Measurements from ENCODE around the gene CAPN11.

Gene CAPN11

DNA sequence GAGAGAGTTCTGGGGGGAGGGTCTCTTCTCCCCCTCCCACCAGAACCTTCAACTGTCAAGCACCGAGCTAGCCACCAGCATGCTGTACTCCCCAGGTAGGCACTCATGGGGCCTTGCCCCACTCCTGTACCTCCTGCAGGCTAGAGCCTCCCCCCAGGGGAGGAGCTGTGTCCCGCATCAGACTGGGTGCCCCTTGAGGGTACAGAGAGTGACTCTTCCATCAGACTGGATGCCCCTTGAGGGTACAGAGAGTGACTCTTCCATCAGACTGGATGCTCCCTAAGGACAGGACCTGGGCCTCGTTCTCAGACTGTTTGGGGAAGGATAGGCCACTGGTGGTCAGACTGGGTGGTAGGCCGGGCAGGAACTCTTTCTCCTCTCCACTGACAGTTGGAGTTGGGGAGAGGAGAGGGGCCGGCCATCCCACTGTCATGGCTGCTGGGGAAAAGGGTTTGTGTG is at the start of gene CAPN11:
CAPN11 (plus strand) TSS at position 51 of the 459 bp plus-strand sequence; CDS start at position 80, 29 bp downstream.
- DNase-seq, result no peak

DNA sequence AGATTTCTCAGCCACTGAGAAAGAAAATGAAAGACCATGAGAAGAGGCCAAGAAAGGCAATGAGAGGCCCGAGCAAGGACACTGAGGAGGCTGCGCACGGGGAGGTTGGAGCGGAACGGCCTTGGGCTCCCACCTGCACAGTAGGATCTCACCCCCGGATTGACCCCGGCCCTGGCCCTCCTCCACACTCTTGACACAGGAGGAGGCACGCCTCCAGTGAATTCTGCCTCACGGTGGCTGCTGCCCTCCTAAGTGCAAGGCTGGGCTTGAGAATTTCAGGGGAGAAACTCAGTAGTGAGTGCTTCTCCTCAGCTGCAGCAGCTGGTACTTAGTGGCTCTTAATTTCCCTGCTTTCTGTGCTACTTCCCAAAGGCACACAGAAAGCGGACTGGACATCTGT is 49.4 kb upstream of the CAPN11 start:
- DNase-seq, result no peak

DNA sequence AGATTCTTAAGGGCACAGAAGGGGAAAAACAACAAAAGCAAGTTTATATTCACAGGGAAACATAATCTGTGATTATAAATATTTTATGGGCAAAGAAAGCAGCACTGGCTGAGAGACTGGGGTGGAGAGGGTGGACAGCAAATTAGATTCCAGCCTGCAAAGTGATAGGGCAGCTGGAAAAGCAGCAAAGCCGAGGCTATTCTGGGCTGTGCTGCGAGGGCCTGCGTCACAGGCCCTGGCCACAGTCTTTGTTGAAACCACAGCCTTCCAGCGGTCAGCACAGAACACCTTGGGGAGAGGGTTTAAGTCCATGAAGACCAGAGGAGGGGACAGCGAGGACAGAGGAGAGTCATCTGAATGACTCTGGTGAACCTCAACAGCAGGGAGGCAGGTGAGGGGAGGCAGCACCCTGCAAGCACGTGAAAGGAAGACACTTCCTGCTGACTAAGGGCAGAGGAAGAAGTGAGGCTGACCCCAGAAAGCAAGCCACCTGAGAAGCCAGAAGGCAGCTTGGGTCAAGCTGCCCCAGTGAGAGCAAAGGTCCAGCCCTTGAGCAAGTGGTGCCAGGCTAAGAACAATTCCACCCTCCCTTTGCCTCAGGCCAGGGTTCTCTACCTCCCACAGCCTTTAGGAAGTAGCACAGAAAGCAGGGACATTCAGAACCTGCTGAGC is 48.5 kb upstream of the CAPN11 start:
- DNase-seq, result no peak

DNA sequence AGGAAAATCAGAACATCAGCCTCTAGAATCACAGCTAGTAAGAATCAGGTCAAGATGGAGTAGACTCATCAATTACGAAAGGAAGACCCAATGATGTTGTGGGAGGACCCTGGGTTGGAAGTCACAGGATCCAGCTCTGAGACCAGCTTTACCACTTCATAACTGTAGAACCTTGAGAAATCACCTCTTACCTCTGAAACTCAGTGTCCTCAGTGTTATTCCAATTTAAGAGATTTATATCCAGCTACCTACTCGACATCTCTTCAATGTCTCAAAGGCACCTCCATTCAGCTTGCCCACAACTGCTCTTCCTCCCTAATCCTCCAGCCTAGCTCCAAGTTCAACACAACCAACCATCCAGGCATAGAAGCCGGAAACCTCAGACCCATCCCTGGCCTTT is 47.7 kb upstream of the CAPN11 start:
- no peak for DNase-seq

DNA sequence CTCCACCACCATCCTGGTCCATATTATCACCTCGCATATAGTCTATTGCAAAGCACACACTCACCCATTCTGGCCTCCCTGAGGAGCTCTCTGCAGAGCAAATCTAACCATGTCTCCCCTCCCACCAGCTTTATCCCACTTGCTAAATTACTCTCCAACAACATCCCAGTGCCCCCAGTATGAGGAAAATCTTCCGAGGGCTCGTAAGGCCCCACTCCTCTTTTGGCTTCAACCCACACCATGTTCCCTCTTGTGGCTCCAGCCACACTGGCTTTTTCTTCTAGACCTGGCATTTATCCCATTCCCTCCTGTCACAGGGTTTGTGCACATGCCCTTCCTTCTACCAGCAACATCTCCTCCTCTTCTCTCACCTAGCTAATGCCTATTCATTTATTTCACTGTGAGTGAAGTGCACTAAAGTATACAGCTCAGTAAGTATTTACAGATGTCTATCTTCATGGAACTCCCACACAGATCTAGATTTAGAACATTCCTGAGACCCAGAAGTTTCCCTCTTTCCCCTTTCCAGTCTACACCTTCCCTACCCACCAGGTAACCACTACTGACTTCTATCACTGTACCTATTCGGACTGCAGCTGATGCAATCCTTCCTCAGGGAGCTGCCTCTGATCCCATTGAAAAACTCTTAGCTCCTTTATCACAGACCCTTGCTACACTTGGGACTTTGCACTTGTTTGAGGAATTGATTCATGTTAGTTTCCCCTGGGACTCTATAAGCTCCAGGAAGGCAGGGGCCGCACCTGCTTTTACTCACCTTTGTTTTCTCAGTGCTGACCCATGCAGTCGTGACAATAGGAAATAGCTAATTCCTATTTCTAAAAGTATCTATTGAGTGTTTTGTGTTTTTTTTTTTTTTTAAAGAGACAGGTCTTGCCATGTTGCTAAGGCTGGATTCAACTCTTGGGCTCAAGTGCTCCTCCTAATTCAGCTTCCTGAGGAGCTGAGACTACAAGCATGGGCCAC is 46.9 kb upstream of the CAPN11 start:
- no peak for DNase-seq

DNA sequence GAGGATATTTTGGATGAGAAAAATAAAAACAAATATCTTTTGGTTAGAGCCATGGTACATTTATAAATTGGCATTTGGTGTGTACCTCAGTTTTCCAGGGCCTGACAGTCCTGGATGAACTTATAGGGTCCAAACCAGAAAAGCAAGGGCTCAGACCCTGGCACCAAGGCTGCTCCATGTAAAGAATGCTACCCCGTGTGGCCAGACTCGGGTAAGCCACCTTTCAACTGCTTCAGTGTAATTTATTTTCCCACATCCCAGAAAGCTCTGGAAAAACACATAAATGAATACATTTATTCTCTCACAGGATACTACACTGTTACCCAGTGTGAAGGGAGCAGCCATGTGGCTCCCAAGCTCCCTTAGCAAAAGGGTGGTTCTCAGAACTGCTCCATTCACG is 45.2 kb upstream of the CAPN11 start:
- DNase-seq, result no peak

DNA sequence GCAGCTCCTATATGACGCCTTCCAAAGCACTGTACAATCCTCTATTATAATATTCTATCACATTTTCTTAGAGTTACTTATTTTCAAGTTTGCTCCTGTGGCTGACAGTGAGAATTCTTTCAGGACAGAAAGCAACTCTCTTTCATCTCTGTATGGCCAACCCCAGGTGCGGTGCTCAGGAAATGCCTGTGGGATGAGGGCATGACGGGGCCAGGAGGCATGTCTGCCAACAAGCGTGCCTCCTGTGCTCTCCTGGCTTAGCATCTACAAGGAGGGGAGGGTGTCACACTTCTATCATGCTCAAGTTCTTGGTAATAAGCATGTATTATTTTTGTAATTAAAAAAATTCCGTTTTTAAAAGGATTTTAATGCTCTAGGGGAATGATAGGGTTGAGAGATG is 42.8 kb upstream of the CAPN11 start:
- no peak for DNase-seq

DNA sequence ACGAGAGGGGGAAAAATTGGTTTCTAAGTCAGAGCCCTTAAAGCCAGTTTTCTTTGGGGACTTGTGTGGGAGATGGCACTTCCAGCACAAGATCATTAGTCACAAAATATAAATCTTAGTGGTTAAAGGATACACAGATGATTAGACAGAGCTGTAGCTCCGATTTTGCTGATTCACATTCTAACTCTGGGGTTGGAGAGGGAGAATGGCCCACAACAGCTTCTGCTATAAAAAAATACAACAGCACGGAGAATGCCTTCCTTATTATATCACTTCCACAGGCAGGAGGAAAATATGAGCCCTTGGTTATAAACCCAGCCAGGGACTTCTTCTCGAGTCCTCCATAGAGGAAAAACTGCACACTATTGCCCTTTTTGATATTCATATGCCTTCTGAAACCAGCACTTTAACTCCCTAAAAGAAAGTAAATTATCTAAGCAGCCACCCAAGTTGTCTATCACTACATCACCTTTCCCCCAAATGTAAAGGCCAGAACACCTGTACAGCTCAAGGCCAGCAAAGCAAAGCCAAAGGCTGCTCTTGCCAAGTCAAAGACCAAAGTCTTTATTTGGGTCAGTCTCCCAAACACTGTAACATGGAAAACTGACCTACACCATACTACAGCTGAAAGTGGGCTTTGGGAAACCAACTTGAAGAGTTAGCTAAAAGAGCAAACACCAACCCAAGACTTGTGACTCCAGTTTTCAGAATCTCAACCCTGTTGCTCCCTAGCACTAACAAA is 41.8 kb upstream of the CAPN11 start:
- no peak for DNase-seq

DNA sequence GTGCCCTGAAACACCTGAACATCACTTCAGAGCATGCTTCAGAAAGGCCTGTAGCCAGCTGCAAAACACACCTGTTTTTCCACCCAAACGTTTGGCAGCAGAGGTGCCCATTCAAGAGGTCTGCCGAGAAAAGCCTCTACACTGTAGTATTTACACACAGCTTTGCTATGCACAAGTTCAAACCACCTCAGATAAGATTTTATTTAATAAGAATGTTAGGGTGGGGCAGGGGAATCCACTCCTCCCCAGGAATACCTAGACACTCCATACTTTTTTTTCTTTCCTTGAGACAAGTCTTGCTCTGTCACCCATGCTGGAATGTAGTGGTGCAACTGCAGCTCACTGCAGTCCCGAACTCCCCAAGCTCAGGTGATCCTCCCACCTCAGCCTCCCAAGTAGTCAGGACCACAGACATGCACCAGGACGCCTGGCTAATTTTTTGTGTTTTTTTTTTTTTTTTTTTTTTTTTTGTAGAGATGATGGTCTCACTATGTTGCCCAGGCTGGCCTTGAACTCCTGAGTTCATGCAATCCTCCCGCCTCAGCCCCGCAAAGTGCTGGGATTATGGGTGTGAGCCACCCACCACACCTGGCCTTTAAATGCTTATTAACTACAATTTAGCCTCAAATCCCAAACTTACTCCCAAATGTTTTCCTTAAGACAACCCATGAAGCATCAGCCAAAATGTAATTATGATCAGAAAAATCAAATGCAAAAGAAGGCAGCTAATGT is 41.1 kb upstream of the CAPN11 start:
- no peak for DNase-seq

DNA sequence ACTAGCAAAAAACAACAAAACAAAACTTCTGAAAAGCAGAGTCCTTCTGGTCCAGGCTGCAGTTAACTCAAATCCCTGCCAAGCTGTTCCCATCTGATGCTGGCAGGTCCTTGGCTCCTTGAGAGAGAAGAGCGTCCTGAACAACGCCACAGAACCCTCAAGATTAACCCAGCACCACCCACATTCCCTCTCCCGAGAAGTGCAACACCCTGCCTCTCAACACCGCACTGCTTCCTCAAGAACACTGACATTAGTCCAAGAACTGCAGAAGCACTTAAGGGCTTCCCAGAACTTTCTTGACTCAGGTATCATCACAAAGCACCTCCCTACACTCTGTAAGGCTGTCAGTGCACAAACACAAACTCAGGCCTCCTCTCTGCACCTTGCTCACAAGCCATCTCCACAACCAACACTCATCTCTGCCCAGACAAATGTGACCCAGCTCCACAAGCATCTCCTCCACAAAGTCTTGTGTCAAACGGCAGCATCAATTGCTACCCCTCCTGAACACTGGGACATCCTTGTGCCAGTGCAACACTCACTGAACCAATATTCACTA is 38.8 kb upstream of the CAPN11 start:
- DNase-seq, result no peak

DNA sequence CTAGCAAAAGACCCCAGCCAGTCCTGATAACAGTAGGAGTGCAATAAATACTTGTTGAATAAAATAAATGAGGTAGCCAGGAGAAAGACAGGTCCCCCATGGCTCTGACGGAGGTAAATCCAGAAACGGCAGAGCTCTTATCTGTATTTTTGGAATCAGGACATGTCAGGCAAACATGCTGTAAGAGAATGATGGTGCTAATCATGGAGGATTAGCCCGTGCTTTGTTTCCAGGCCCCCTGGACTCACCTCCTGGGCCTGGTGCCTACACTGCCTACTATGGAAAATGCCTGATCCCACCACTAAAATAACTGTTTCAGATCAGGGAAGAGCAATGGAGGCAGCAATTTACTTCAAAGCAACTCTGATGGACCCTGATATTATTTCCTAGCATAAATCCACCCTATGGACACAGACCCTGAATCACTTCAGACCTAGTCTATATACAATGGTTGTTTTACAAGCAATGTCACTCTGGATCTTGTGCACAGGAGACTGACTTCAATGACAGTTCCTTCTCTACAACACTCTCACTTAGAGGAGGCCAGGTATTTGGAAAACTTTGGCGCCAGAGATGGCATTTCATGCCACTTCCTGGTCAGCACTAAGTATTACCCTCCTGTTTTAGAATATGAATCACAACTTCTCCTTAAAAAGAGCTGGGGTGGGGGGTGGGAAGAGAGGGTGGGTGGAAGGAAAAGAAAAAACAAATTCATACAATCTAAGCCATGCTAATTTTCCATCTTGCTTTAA is 37.8 kb upstream of the CAPN11 start:
- no peak for DNase-seq

DNA sequence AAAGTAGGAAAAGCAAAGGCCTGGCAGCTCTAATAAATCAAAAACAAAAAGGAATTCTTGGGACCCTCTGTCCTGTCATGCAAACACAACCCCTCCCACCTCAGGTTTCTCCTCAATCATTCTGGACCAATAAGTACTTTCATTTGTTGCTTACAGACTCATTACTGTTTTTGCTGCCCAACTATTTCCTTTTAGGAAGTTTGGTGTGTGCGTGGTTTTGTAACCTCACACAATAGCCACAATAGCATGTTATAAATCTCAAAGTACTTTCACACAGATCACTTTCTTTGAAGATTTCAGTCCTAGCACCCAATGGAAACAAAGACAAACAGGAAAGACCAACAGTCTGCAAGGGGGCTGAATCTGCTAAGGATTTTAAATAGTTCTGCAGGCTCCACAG is 35.8 kb upstream of the CAPN11 start:
- DNase-seq, result peak; percentile 46

DNA sequence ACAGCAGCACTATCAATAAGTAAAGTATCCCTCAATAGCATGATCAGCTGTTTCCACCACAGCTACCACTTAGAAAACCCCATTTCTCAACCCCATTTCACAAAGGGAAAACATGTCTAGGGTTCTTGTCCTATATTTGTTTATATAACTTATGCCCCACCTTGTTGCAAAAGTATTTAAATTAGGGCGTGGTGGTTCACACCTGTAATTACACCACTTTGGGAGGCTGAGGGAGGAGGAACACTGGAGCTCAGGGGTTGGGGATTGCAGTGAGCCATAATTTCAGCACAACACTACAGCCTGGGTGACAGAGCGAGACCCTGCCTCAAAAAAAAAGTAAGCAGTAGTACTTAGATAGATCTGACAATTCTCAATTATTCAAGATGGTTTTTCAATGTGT is 35.1 kb upstream of the CAPN11 start:
- DNase-seq, result peak; percentile 17

DNA sequence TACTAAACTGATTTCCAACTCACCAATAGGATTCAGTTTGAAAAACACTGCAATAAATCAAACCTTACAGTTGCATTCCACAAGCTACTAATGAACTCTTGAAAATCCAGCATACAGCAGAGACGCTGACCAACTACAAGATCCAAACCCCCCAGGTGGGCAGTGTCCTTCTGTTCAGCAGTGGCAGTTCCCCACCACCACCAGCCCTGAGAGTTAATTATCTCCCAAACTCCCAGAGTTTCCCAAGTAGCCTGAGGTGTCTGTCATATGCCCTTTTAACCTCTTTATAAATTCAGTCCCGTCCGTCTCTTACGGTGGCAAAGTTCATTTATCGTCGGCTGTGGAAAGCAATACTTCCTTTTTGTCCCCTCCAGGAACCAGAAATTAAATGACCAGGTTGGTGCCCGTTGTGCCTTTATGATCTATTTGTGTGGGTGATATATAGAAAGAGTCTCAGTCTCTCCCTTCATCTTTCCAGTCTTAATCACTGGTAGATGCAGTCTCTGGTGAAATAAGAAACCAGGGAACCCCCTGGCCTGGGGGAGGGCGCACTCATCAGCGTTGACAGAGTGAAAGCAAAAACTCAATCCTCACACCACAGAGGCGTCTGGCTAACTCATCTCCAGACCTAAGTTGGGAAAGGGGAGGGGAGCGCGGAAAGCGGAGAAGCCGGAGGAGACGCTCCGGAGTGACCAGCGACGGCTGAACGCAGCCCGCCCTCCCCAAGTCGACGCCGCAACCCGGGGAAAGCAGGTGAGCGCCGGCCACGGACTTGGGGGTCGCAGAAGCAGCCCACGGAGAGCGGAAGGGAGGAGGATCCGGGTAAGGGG is 32.1 kb upstream of the CAPN11 start:
- peak; percentile 77 for DNase-seq

DNA sequence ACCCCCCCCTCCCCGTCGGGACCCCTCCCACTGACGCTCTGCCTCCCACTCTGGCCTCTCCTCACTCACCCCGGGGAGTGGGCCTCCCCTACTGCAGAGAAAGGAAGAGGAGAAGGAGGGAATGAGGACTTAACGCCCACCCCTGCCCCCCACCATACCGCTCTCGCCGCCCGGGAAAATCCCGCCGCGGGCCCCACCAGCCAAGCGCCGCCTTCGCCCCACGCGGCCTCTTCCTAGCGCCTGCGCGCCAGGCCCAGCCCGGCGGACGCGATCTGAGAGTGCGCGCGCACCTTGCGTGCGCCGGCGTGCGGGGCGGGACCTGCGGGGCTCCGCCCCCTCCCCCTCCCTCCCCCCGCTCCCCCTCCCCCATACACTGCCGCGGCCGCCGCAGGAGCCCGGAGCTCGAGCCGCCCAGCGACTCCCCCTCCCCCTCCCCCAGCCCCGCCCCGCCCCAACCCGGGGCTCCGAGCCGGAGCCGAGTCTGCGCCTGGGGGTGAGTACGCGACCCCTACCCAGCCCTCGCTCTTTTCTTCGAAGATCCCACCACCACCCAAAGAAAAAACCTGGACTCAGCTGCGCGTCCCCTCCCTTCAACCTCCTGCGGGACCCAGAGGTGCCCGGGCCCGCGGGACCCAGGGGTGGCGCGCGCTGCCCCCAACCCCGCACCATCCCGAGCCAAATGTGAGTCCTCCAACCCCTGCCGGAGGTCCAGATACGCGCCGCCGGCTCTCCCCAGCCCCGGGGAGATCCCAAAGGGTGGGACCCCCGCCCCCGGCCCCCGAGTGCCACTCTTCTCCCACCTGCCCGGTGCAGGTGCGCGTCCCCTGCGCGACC is 31.2 kb upstream of the CAPN11 start, which contains the start of the genes MRPL14 and TMEM63B:
MRPL14 (minus strand) TSS at position 267 of the 834 bp plus-strand sequence. CDS start 10,841 bp downstream, outside the sequence.
TMEM63B (plus strand) TSS at position 369 of the 834 bp plus-strand sequence. CDS start 7,031 bp downstream, outside the sequence.
- DNase-seq, result peak; percentile 93

DNA sequence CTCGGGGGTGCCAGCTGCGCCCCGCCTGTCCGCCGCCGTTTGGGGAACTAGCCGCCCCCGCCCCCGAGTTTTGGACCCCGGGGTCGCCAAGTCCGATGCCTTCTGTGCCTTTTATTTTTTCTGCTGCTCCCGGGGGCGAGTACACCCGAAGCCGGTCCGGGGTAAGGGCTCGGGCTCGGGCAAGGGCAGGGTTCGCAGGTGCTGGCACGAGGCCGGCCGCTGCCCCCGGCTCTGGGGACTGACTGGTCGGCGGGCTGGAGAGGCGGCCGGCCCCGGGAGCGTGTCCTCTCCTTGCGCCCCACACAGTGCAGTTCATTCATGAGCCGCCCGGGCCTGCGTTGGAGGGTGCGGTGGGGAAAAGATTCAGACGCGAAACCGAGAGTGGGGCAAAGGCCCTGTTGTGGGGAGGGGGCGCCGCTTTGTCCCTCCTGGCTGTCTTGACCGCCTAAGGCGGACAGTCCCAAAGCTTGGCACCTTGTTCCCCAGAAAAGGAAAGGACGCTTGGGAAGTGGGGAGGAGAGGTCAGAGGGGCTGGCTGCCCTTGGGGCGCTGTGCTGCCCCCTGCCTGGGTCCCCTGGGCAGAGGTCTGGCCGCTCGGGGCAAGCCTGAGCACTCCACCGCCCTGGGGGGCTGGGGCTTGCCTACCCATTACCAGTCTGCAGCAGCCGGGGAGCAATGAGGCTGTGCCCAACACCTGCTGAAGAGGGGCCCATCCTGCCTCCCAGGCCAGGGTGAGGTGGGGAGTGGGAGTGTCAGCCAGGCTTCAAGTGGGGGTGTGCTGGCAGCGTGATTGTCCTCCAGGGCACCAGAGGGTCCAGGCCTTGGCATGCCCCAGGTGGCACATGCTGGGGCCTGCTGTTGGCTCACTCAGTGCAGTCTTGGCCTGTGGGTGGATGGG is 30.4 kb upstream of the CAPN11 start:
- no peak for DNase-seq

DNA sequence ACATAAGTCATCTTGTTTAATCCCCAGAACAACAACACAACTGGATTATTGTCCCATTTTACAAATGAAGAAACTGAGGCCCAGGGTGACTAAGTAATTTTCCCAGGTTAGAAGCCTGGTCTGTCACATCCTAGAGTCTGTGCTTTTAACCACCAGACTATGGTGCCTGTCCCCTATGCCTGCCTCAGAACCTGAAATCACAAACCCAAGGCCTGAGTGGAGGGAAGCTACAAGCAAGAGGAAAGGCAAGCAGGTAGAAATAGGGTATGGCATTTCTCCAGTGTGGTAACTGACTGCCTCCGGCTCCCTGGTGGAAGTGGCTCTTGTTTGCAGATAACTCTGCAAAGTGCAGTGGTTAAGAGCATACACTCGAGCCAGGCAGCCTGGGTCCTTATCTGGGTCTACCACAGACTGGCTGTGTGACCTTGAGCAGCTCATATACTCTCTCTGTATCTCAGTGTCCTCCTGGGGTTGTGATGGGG is 28.7 kb upstream of the CAPN11 start:
- no peak for DNase-seq

DNA sequence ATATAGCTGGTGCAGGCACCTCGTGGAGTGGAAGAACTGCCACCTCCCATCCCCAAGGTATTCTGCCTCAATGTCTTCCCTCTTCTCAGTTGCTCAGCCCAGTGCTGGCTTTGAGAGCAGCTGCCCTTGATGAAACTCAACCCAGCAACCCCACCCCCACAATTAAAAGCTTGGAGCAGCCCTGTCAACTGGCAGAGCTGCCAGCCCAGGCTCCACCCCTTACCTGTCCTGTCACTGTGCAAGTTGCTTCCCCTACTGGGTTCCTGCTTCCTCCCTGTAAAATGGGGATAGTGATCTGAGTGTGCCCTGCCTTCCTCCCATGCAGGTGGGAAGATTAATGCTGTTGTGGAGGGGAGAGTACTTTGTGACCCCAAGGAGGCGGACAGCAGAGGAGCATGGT is 26.7 kb upstream of the CAPN11 start:
- no peak for DNase-seq

All from CD4-positive, alpha-beta T cell treated with Interleukin-12 subunit alpha and Interleukin-12 subunit beta, for 1 hour (primary cell).